SK-N-SH (cell line): Measurements from ENCODE around the gene A2ML1. TPM values are rescaled to one million over a fixed set of nuclear protein-coding genes. Genes with fewer than 3 reads are reported as not detected.
"Not testable (repeated sequence)": the region's sequence is repeated elsewhere in the genome, so short reads cannot be mapped to it uniquely, and the experiment has no call there.

Experiments used
- CTCF ChIA-PET: fragments of 300-600, 350-600 bp; formaldehyde crosslinking; extraction: SDS; loops from one replicate; lab custom pipeline; 2021; lab: Yijun Ruan, JAX
- POLR2A ChIA-PET: fragments of 350-600 bp; sonication (Branson Sonifier 250); formaldehyde crosslinking; extraction: SDS; loops from one replicate; lab custom pipeline; 2020; ENCODE audit warnings: antibody characterized with exemption, inconsistent platforms; lab: Yijun Ruan, JAX
- DNase-seq: peaks from one replicate; pipeline ENCODE4 v3.0.0; 2012
- H2AFZ ChIP-seq: fragments of 200-600 bp; sonication (generic); 2 replicates; pipeline ENCODE4 v1.8.1; 2016; ENCODE audit warnings: antibody characterized with exemption, mild to moderate bottlenecking, low read depth
- H3F3A ChIP-seq: fragments of 200-600 bp; sonication (generic); replicated peaks from 2 replicates; pipeline ENCODE3; 2016; ENCODE audit warnings: antibody characterized with exemption, mild to moderate bottlenecking; ENCODE audit not compliant: insufficient read depth
- H3K27ac ChIP-seq, 2 experiments: fragments of 200-500 bp in 1 of 2; fragments of 200-600 bp in 1 of 2; sonication (Bioruptor generic) in 1 of 2; sonication (generic), shearing (Covaris generic) in 1 of 2; 2 replicates each; pipeline versions ENCODE4 v1.5.1 to v1.6.1; 2014 to 2016; ENCODE audit warnings: low read depth in 2 of 2, inconsistent platforms in 1 of 2, low read length in 1 of 2, mild to moderate bottlenecking in 1 of 2, mixed read lengths in 1 of 2
- H3K27me3 ChIP-seq: fragments of 200-600 bp; sonication (generic), shearing (Covaris generic); 2 replicates; pipeline ENCODE4 v1.6.1; 2016; ENCODE audit warnings: mixed run types; ENCODE audit not compliant: insufficient read depth
- H3K36me3 ChIP-seq, 2 experiments: fragments of 200-500 bp in 1 of 2; fragments of 200-600 bp in 1 of 2; sonication (Bioruptor generic) in 1 of 2; sonication (generic) in 1 of 2; replicated peaks in 1 of 2; 2 replicates each; pipeline versions ENCODE3 to v1.5.1; 2014 to 2016; ENCODE audit warnings: low read length in 1 of 2, mild to moderate bottlenecking in 1 of 2; ENCODE audit not compliant: insufficient read depth in 2 of 2, control insufficient read depth in 1 of 2
- H3K4me1 ChIP-seq, 2 experiments: fragments of 200-500 bp in 1 of 2; fragments of 200-600 bp in 1 of 2; sonication (Bioruptor generic) in 1 of 2; sonication (generic), shearing (Covaris generic) in 1 of 2; 2 replicates each; pipeline versions ENCODE4 v1.5.1 to v1.6.1; 2014 to 2016; ENCODE audit warnings: low read depth in 1 of 2, low read length in 1 of 2, mixed run types in 1 of 2; ENCODE audit not compliant: insufficient read depth in 2 of 2, control insufficient read depth in 1 of 2
- H3K4me2 ChIP-seq: fragments of 200-600 bp; sonication (generic), shearing (Covaris generic); 2 replicates; pipeline ENCODE4 v1.6.1; 2017; ENCODE audit warnings: mixed run types
- H3K4me3 ChIP-seq, 2 experiments: fragments of 200-500 bp in 1 of 2; fragments of 200-600 bp in 1 of 2; sonication (Bioruptor generic) in 1 of 2; sonication (generic), shearing (Covaris generic) in 1 of 2; 2 replicates each; pipeline versions ENCODE4 v1.5.1 to v1.8.1; 2014 to 2016; ENCODE audit warnings: low read depth in 2 of 2, inconsistent platforms in 1 of 2, low read length in 1 of 2, mild to moderate bottlenecking in 1 of 2, mixed read lengths in 1 of 2, moderate library complexity in 1 of 2
- H3K79me2 ChIP-seq: fragments of 200-600 bp; sonication (generic); 2 replicates; pipeline ENCODE4 v1.8.1; 2017; ENCODE audit warnings: mild to moderate bottlenecking; ENCODE audit not compliant: insufficient read depth
- H3K9ac ChIP-seq: fragments of 200-600 bp; sonication (generic); 2 replicates; pipeline ENCODE4 v1.6.1; 2017; ENCODE audit warnings: mixed run types
- H3K9me2 ChIP-seq: fragments of 200-600 bp; sonication (generic); 2 replicates; pipeline ENCODE4 v1.6.1; 2017; ENCODE audit warnings: mixed run types
- H3K9me3 ChIP-seq: fragments of 200-600 bp; sonication (generic); 2 replicates; pipeline ENCODE4 v1.6.1; 2017; ENCODE audit warnings: mixed run types, mild to moderate bottlenecking, moderate library complexity
- H4K20me1 ChIP-seq: fragments of 200-600 bp; sonication (generic); 2 replicates; pipeline ENCODE4 v1.6.1; 2017; ENCODE audit warnings: mild to moderate bottlenecking, mixed run types; ENCODE audit not compliant: insufficient read depth
- CHD2 ChIP-seq: fragments of 150-350 bp; IDR thresholded peaks from 2 replicates; pipeline ENCODE4 v1.6.1; 2018; ENCODE audit warnings: low read length; ENCODE audit not compliant: partially characterized antibody
- CTCF ChIP-seq: fragments of 200-600 bp; sonication (generic); IDR thresholded peaks from 2 replicates; pipeline ENCODE4 v1.6.1; 2017; ENCODE audit warnings: antibody characterized with exemption, mild to moderate bottlenecking, moderate library complexity
- FOXM1 ChIP-seq: IDR thresholded peaks from 2 replicates; pipeline ENCODE4 v1.4.0; 2012; ENCODE audit warnings: low read depth, mild to moderate bottlenecking
- GATA2 ChIP-seq: sonication (generic); formaldehyde crosslinking; IDR thresholded peaks from 2 replicates; pipeline ENCODE4 v1.5.0; 2020; ENCODE audit warnings: mild to moderate bottlenecking, missing genetic modification reagents
- IRF3 ChIP-seq: fragments of 150-350 bp; IDR thresholded peaks from 2 replicates; pipeline ENCODE4 v1.6.1; 2016; ENCODE audit warnings: mild to moderate bottlenecking, low read depth, low read length
- NRF1 ChIP-seq: IDR thresholded peaks from 2 replicates; pipeline ENCODE4 v1.6.1; 2012; ENCODE audit warnings: low read depth, mild to moderate bottlenecking, low read length
- PBX3 ChIP-seq: IDR thresholded peaks from 2 replicates; pipeline ENCODE4; 2012
- POLR2AphosphoS5 ChIP-seq: IDR thresholded peaks from 2 replicates; pipeline ENCODE4 v1.6.1; 2012; ENCODE audit warnings: low read depth, low read length
- RAD21 ChIP-seq: IDR thresholded peaks from 2 replicates; pipeline ENCODE4 v1.6.1; 2012; ENCODE audit warnings: mild to moderate bottlenecking, low read length
- RCOR1 ChIP-seq: fragments of 150-350 bp; IDR thresholded peaks from 2 replicates; pipeline ENCODE4 v1.6.1; 2017; ENCODE audit warnings: antibody characterized with exemption, low read length
- RFX5 ChIP-seq: IDR thresholded peaks from 2 replicates; pipeline ENCODE4 v1.6.1; 2012; ENCODE audit warnings: mild to moderate bottlenecking, improper control_type of control experiment, low read length
- USF1 ChIP-seq: IDR thresholded peaks from 2 replicates; pipeline ENCODE4 v1.4.0; 2012; ENCODE audit warnings: low read depth, borderline replicate concordance
- ZBTB33 ChIP-seq: IDR thresholded peaks from 2 replicates; pipeline ENCODE4 v1.4.0; 2012; ENCODE audit warnings: low read depth, borderline replicate concordance
- WGBS: methylation state at CpG from one replicate; pipeline ENCODE4 v1.1.6; 2017; ENCODE audit warnings: low lambda C conversion rate; 5-methylcytosine and 5-hydroxymethylcytosine counted together
- polyA plus RNA-seq, 3 experiments: library from polyadenylated mRNA; depleted of rRNA; stranded (reverse); fragments of >200 nt; gene quantifications; 2 replicates each; pipeline ENCODE4 v1.2.3, GENCODE V29; 2012

A2ML1 gene
- polyA plus RNA-seq, 1 of the 3 experiments (the other 2 are of a cell fraction): not detected

- H3K79me2 ChIP-seq: no peaks in the 10 kb centered on the region
- TF ChIP-seq ZBTB33 (no peak), CHD2 (no peak), RAD21 (no peak), USF1 (no peak), NRF1 (no peak), RFX5 (no peak), IRF3 (no peak), PBX3 (no peak), CTCF (no peak), FOXM1 (no peak), POLR2AphosphoS5 (no peak), RCOR1 (no peak), GATA2 (no peak)
- TF ChIP-seq, all 33 proteins: peak for 0
- ChIA-PET POLR2A (no interaction called here), CTCF (interaction anchor here (0.8 to 1.1 kb wide), 3 partner anchors 20 to 115 kb away, joined by 3 to 4 read pairs (median 3); no protein-coding TSS in a partner anchor)
- Histone ChIP-seq H3K9me2 (no peaks in the 10 kb centered on the region), H3K36me3 (no peaks in the 10 kb centered on the region), H3K27ac (no peak overlapping the region), H4K20me1 (no peaks in the 10 kb centered on the region), H3K9me3 (no peaks in the 10 kb centered on the region), H3F3A (no peaks in the 10 kb centered on the region), H3K9ac (no peak overlapping the region), H3K4me2 (no peak overlapping the region), H3K27me3 (no peaks in the 10 kb centered on the region), H3K4me3 (no peak overlapping the region), H2AFZ (no peak overlapping the region), H3K4me1 (no peaks in the 10 kb centered on the region)
- DNase-seq: no peak
- WGBS: 40% methylated on average over 5 of the region's 5 CpGs
Observed at GRCh38 chr12:8796831-8797626, 25.4 kb upstream of the A2ML1 start.

- H4K20me1 ChIP-seq, CTCF ChIA-PET, H3F3A ChIP-seq, H3K4me3 ChIP-seq, H3K27ac ChIP-seq, H3K79me2 ChIP-seq, H2AFZ ChIP-seq, POLR2A ChIA-PET, H3K36me3 ChIP-seq, DNase-seq, H3K9me2 ChIP-seq, H3K27me3 ChIP-seq, H3K4me2 ChIP-seq, H3K4me1 ChIP-seq, H3K9ac ChIP-seq, H3K9me3 ChIP-seq: not testable (repeated sequence)
- 47% methylated on average over 3 of the region's 3 CpGs for WGBS
Observed at GRCh38 chr12:8801213-8801612, 21.2 kb upstream of the A2ML1 start.

GRCh38 chr12:8804833-8805232 lies 17.6 kb upstream of the A2ML1 start:
- H3K27me3 ChIP-seq, H3K9ac ChIP-seq, H3K4me1 ChIP-seq, CTCF ChIA-PET, POLR2A ChIA-PET, H3K79me2 ChIP-seq, H2AFZ ChIP-seq, H4K20me1 ChIP-seq, H3K4me3 ChIP-seq, DNase-seq, H3K36me3 ChIP-seq, H3K9me2 ChIP-seq, H3K9me3 ChIP-seq, H3K4me2 ChIP-seq, H3K27ac ChIP-seq, H3F3A ChIP-seq: not testable (repeated sequence)
- 28% methylated on average over 3 of the region's 3 CpGs for WGBS
